GM20431 (cell line): ENCODE measurements around the gene SMYD3.

Experiments
- in situ Hi-C: fragments of 300-500 bp; cut with MseI, MboI; formaldehyde crosslinking; loops from one replicate; pipeline ENCODE4 v1.15.0; 2020; ENCODE audit warnings: low sequenced_read_pairs; ENCODE audit not compliant: unreplicated experiment

Gene SMYD3

DNA sequence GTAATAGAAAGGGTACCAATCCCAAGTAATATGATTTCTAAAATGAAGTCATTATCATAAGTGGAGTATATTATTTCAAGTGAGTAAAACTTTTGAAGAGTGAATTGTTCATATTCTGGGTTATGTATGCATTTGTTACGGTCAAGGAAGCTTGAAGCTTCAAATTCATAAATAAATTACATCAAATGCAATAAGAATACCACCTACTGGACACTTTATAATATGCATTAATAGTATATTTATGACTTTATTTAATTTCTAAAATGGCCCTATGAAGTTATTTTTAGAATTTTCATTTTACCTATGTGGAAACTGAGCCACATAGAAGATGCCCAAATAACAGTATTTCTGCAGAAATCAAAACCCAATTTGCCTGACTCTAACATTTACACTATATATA, 260.6 kb downstream of the SMYD3 start:
- in situ Hi-C loops: no loop called here

DNA sequence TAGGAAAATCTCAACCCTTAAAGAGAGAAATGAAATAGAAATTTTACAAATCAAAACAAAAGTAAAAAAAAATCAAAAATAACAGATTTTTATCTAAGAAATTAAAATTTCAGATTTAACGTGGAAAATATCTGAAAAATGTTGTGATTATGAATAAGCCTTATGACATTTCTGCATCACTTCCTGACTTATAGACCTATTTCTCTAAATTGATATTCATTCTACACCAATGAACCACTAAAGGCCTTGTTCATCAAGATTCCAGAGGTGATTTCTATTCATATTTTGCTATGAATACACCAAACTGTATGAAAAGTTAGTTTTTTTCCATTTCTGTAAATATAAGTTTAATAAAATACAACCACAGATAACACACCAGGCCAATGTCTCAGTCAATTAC, 261.5 kb downstream of the SMYD3 start:
- in situ Hi-C loops: no loop called here

- in situ Hi-C loops: no loop called here
These were observed 275.0 kb downstream of the SMYD3 start for GRCh38 chr1:246232126-246232525.

DNA sequence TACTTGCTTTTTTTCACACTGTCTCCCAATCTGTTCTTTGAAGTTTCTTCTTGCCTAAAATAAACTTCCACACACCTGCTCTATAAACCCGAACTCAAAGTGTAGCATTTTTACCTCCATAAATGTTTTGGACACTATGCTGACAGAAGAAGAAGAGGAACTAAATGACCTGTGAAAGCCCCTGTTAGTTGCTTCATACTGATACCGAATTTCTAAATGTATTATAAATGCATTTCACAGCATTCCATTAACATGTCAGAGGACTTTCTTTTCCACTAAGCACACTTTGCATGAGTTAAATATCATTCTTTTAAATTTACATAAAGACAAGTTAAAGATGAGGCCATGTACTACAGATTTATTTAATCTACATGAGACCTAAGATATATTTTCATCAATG, 281.0 kb downstream of the SMYD3 start:
- in situ Hi-C loops: no loop called here

DNA sequence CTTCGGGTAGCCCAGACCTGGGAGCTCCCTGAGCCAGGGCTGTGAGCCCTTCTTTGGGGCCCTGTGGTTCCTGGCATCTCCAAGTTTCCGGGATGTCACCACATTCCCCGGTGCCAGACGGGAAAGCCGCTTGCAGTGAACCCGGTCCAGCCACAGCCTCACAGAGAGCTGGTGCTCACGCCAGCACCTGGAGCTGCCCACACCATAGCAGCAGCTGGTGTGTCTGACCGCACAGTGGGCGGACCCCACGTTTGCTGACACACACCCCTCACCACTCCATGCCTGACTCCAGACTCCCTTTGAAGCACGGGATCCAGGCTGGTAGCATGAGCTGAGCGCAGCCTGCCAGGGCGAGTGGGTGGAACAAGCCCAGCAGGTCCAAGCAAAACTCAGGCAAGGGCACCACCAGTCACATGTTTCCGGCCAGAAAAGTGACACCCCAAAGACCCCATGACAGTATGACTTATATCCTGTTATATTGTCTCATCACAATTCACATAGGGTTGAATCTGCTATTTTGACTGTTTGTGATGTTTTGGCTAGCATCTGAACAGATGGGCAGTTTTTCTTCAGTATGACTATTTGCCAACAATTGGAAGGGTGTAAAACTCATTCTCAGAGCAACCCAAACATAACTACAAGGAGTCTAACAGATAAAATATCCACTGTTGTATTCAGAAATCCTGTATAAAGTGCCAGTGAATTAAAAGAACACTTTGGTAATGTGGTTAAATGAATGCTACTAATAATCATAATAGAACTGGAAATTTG, 285.4 kb downstream of the SMYD3 start:
- in situ Hi-C loops: no loop called here

DNA sequence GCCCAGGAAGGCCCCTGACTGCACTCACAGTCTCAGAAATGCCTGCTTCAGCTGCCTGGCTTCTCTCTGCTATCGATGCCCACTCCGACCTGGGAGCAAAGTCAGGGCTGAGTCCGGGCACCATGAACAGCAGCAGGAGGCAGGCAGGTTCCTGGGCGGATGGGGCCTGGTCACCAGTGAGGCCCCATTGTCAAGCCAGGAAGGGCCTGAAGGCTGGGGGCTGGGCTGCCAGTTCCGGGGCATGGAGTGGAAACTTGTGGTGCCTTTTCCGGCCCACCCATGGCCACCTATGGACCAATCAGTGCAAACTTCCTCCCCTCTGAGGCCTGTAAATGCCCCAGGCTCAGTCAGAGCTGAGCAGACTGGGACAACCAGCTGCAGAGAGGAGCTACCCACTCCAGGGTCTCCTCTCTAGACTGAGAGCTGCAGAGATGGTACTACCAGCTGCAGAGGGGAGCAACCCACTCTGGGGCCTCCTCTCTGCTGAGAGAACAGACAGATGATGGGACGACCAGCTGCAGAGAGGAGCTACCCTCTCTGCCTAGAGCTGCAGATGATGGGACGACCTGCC, 286.5 kb downstream of the SMYD3 start:
- in situ Hi-C loops: no loop called here

GRCh38 chr1:246219508-246220030, 287.5 kb downstream of the SMYD3 start:
- in situ Hi-C loops: no loop called here

GRCh38 chr1:246218686-246219085, 288.4 kb downstream of the SMYD3 start:
- in situ Hi-C loops: no loop called here

- in situ Hi-C loops: no loop called here
These were observed 290.2 kb downstream of the SMYD3 start for GRCh38 chr1:246216906-246217305.

DNA sequence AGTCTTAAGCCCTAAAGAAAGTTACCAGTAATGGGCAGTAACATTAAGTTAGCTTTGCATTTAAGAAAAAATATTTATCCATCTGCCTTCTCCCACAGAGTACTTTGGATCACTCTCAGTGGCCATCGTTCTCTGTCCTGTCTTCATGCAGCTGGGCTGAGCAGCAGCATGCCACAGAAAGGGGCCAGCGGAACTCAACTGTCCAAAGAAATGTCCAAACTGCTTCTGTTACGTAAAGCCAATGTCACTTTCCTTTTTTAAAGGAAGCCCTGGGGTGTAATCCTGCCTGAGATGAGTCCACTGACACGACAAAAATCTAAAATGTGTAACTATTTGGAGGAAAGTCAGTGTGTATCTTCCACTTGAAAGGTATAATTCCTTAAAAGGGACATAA, 291.6 kb downstream of the SMYD3 start:
- in situ Hi-C loops: no loop called here

- in situ Hi-C loops: no loop called here
These were observed 292.2 kb downstream of the SMYD3 start for GRCh38 chr1:246214708-246215509.

- in situ Hi-C loops: no loop called here
These were observed 293.1 kb downstream of the SMYD3 start for GRCh38 chr1:246213947-246214346.

DNA sequence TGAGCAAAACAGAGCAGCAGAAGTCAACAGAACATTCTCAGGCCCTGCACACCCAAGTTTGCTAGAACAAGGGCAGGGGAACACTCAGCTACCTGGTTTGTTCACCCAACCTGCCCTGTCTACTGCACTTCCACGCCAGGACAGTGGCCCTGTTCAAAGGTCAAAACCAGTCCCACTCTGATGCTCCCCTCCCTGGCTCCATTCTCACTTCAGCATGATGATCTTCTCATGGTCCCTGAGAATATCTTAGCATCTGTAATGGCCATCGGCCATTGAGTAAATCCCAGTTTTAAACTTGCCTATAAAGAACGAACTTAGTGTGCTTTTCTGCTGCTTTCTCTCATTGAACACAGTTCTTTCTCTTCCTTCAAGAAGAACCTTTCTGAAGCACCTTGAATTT, 293.6 kb downstream of the SMYD3 start:
- in situ Hi-C loops: no loop called here

DNA sequence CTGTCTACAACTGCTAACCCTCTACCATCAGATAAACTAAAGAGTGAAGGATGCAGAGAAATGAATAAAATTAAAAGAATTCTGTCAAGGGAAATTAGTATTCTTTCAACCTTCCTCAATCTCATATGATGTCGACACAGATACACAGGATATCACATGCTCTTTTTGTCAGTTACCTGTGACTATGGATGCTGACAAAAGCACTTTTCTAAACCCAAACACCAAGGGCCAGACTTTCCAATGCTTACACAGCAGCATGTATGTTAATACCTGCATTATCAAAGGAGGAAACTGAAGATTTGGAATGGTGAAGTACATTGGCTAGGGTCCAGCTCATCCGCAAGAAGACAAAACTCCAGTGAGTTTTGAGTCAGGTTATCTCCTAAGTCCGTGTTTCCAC, 294.0 kb downstream of the SMYD3 start:
- in situ Hi-C loops: no loop called here

DNA sequence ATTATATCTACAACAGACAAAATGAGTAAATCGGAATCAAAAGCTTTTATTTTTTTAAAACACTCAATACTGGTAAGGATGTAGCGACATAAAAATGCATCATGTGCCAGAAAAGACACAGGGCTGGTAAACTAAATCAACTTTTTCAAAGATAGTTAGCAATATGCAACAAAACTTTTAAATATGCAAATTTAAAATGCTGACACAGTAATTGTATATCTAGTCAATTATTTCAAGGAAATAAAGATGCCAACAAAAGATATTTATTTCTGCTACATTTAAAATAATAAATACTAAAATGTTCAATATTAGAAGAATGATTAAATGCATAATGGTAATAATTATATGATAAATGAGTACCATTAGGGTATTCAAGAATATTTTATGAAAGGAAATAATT, 295.1 kb downstream of the SMYD3 start:
- in situ Hi-C loops: no loop called here

- in situ Hi-C loops: no loop called here
These were observed 296.3 kb downstream of the SMYD3 start for GRCh38 chr1:246210756-246211155.

GRCh38 chr1:246208105-246208504, 299.0 kb downstream of the SMYD3 start:
- in situ Hi-C loops: no loop called here

DNA sequence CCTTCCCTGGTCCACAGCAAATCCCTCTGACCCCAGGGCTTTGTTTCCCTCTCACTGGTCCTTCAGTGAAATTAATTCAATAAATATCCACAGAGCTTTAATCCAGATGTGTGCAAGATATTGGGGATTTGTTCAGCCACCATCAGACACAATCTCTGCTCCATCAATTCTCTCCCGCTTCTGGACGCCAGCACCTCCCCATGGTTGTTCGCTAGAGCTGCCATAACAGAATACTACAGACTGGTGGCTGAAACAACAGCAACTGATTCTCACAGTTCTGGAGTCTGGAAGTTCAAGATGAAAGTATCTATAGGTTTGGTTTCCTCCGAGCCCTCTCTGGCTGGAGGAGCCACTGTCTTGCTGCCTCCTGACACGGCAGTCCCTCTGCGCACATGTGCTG, 303.9 kb downstream of the SMYD3 start:
- in situ Hi-C loops: no loop called here

GRCh38 chr1:246200738-246201137, 306.3 kb downstream of the SMYD3 start:
- in situ Hi-C loops: no loop called here

DNA sequence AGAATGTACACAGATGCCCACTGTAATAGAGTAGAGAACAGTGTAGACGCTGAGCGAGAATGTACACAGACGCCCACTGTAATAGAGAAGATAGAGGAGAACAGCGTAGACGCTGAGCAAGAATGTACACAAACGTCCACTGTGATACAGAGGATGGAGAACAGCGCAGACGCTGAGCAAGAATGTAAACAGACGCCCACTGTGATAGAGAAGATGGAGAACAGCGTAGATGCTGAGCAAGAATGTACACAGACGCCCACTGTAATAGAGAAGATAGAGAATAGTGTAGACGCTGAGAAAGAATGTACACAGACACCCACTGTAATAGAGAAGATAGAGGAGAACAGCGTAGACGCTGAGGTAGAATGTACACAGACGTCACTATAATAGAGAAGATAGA, 306.9 kb downstream of the SMYD3 start:
- in situ Hi-C loops: no loop called here

- in situ Hi-C loops: no loop called here
These were observed 307.9 kb downstream of the SMYD3 start for GRCh38 chr1:246199086-246199645.
